ENCODE results near the gene SAMHD1.
"Not testable (repeated sequence)": the region's sequence is repeated elsewhere in the genome, so short reads cannot be mapped to it uniquely, and the experiment has no call there.

Gene SAMHD1

GRCh38 chr20:36851490-36851889, 100.0 kb downstream of the SAMHD1 start:
- DNase-seq (ENCODE audit: low spot score), result no peak

GRCh38 chr20:36850759-36851158, 100.7 kb downstream of the SAMHD1 start:
- DNase-seq (ENCODE audit: low spot score), result no peak

- no peak for DNase-seq (ENCODE audit: low spot score)
Measured at GRCh38 chr20:36849333-36850065, 102.0 kb downstream of the SAMHD1 start.

GRCh38 chr20:36848677-36849076, 102.8 kb downstream of the SAMHD1 start:
- no peak for DNase-seq (ENCODE audit: low spot score)

- peak; percentile 86 for DNase-seq (ENCODE audit: low spot score)
Measured at GRCh38 chr20:36848078-36848660, 103.3 kb downstream of the SAMHD1 start.

- no peak for DNase-seq (ENCODE audit: low spot score)
Measured at GRCh38 chr20:36847710-36848040, 103.8 kb downstream of the SAMHD1 start.

GRCh38 chr20:36847009-36847709, 104.3 kb downstream of the SAMHD1 start:
- peak; percentile 85 for DNase-seq (ENCODE audit: low spot score)

GRCh38 chr20:36845288-36845971, 106.1 kb downstream of the SAMHD1 start:
- no peak for DNase-seq (ENCODE audit: low spot score)

GRCh38 chr20:36841030-36841429, 110.5 kb downstream of the SAMHD1 start:
- DNase-seq (ENCODE audit: low spot score), result not testable (repeated sequence)

Data from GM03348 (cell line).